ENCODE measurements around the gene ATP2A2.

The ATP2A2 gene

GRCh38 chr12:110342157-110342556 lies 61.1 kb downstream of the ATP2A2 start:
- H3K27me3 ChIP-seq (ENCODE audit: insufficient read depth, poor library complexity, severe bottlenecking), result no peaks in the 10 kb centered on the region
- no peaks in the 10 kb centered on the region for H3K9me3 ChIP-seq (ENCODE audit: severe bottlenecking)
- ATAC-seq (ENCODE audit: low read depth) (no peak), DNase-seq (ENCODE audit: low spot score) (no peak)
- H3K4me3 ChIP-seq (ENCODE audit: severe bottlenecking), result no peak overlapping the region
- no peak for TF ChIP-seq CTCF (IDR thresholded peaks at IDR 0.05; ENCODE audit: poor library complexity, severe bottlenecking)
- peaks cover 100% of the 10 kb centered on the region for H3K36me3 ChIP-seq (ENCODE audit: low read depth)
- H3K27ac ChIP-seq (ENCODE audit: poor library complexity, severe bottlenecking), result peak overlapping the region; percentile 69
- H3K4me1 ChIP-seq (ENCODE audit: insufficient read depth, poor library complexity, severe bottlenecking), result peaks cover 48% of the 10 kb centered on the region

GRCh38 chr12:110343114-110343513 lies 62.1 kb downstream of the ATP2A2 start:
- Histone ChIP-seq H3K4me3 (ENCODE audit: severe bottlenecking) (no peak overlapping the region), H3K4me1 (ENCODE audit: insufficient read depth, poor library complexity, severe bottlenecking) (peaks cover 48% of the 10 kb centered on the region), H3K27ac (ENCODE audit: poor library complexity, severe bottlenecking) (peak overlapping the region; percentile 69), H3K9me3 (ENCODE audit: severe bottlenecking) (no peaks in the 10 kb centered on the region), H3K36me3 (ENCODE audit: low read depth) (peaks cover 100% of the 10 kb centered on the region), H3K27me3 (ENCODE audit: insufficient read depth, poor library complexity, severe bottlenecking) (no peaks in the 10 kb centered on the region)
- no peak for DNase-seq (ENCODE audit: low spot score)
- ATAC-seq (ENCODE audit: low read depth), result no peak
- TF ChIP-seq CTCF (IDR thresholded peaks at IDR 0.05; ENCODE audit: poor library complexity, severe bottlenecking), result no peak

GRCh38 chr12:110343736-110344555 lies 62.9 kb downstream of the ATP2A2 start:
- H3K4me3 ChIP-seq (ENCODE audit: severe bottlenecking), result no peak overlapping the region
- peak overlapping the region; percentile 69 for H3K27ac ChIP-seq (ENCODE audit: poor library complexity, severe bottlenecking)
- H3K4me1 ChIP-seq (ENCODE audit: insufficient read depth, poor library complexity, severe bottlenecking), result peaks cover 44% of the 10 kb centered on the region
- TF ChIP-seq CTCF (IDR thresholded peaks at IDR 0.05; ENCODE audit: poor library complexity, severe bottlenecking), result no peak
- H3K27me3 ChIP-seq (ENCODE audit: insufficient read depth, poor library complexity, severe bottlenecking), result no peaks in the 10 kb centered on the region
- DNase-seq (ENCODE audit: low spot score) (no peak), ATAC-seq (ENCODE audit: low read depth) (no peak)
- H3K9me3 ChIP-seq (ENCODE audit: severe bottlenecking), result no peaks in the 10 kb centered on the region
- H3K36me3 ChIP-seq (ENCODE audit: low read depth), result peaks cover 100% of the 10 kb centered on the region

- no peak overlapping the region for H3K4me3 ChIP-seq (ENCODE audit: severe bottlenecking)
- peaks cover 96% of the 10 kb centered on the region for H3K36me3 ChIP-seq (ENCODE audit: low read depth)
- no peaks in the 10 kb centered on the region for H3K9me3 ChIP-seq (ENCODE audit: severe bottlenecking)
- no peak for DNase-seq (ENCODE audit: low spot score)
- ATAC-seq (ENCODE audit: low read depth), result no peak
- peaks cover 37% of the 10 kb centered on the region for H3K4me1 ChIP-seq (ENCODE audit: insufficient read depth, poor library complexity, severe bottlenecking)
- no peaks in the 10 kb centered on the region for H3K27me3 ChIP-seq (ENCODE audit: insufficient read depth, poor library complexity, severe bottlenecking)
- H3K27ac ChIP-seq (ENCODE audit: poor library complexity, severe bottlenecking), result peak overlapping the region; percentile 69
- no peak for TF ChIP-seq CTCF (IDR thresholded peaks at IDR 0.05; ENCODE audit: poor library complexity, severe bottlenecking)
Observed at GRCh38 chr12:110344657-110345056, 63.6 kb downstream of the ATP2A2 start.

GRCh38 chr12:110345176-110345661 lies 64.2 kb downstream of the ATP2A2 start:
- Histone ChIP-seq H3K27ac (ENCODE audit: poor library complexity, severe bottlenecking) (peak overlapping the region; percentile 69), H3K4me1 (ENCODE audit: insufficient read depth, poor library complexity, severe bottlenecking) (peaks cover 31% of the 10 kb centered on the region), H3K36me3 (ENCODE audit: low read depth) (peaks cover 96% of the 10 kb centered on the region), H3K9me3 (ENCODE audit: severe bottlenecking) (no peaks in the 10 kb centered on the region), H3K27me3 (ENCODE audit: insufficient read depth, poor library complexity, severe bottlenecking) (no peaks in the 10 kb centered on the region), H3K4me3 (ENCODE audit: severe bottlenecking) (no peak overlapping the region)
- peak; percentile 50 for ATAC-seq (ENCODE audit: low read depth)
- no peak for TF ChIP-seq CTCF (IDR thresholded peaks at IDR 0.05; ENCODE audit: poor library complexity, severe bottlenecking)
- DNase-seq (ENCODE audit: low spot score), result no peak
